ENCODE results near the gene LAMA1.

Gene LAMA1

DNA sequence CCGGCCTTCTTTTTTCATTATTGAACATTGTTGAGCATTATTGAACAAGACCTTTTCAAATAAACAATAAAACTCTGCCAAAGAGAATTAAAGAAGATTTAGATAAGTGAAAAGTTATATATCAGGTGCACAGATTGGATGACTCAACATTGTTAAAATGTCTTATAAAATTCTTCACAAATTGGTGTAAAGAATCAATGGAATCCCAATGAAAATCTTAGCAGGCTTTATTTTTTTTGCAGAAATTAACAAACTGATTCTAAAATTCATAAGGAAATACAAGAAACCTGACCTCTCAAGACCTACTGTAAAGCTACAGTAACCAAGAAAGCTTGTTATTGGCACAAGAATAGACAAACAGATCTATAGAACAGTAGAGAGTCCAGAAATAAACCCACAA, 70.3 kb downstream of the LAMA1 start:
- TF ChIP-seq, protein P1, sequence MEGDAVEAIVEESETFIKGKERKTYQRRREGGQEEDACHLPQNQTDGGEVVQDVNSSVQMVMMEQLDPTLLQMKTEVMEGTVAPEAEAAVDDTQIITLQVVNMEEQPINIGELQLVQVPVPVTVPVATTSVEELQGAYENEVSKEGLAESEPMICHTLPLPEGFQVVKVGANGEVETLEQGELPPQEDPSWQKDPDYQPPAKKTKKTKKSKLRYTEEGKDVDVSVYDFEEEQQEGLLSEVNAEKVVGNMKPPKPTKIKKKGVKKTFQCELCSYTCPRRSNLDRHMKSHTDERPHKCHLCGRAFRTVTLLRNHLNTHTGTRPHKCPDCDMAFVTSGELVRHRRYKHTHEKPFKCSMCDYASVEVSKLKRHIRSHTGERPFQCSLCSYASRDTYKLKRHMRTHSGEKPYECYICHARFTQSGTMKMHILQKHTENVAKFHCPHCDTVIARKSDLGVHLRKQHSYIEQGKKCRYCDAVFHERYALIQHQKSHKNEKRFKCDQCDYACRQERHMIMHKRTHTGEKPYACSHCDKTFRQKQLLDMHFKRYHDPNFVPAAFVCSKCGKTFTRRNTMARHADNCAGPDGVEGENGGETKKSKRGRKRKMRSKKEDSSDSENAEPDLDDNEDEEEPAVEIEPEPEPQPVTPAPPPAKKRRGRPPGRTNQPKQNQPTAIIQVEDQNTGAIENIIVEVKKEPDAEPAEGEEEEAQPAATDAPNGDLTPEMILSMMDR (IDR thresholded peaks at IDR 0.05), result no peak

DNA sequence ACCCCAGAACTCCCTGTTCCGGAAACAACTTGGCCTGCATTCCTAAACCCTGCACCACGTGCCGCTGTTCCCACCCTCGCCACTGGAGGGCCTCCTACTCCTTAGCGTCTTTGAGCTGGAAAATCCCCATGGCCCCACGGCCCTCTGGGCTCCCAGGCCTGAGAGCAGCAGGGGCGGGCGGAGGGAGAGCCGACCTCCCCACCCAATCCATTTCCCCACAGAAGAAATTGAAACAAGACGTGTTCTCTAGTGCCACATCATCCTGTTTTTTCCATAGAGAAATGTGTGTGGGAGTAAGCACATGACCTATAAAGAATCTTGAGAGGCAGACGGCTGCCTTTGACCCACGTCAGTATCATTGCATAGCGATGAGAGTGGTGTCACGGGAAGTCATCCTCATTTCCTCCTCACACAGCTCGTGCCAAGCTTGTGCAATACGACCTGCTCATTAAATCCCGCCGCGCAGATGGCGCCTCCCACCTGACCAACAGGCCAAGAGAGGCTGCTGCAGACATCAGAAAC, 79.2 kb downstream of the LAMA1 start:
- TF ChIP-seq, protein P1 (IDR thresholded peaks at IDR 0.05), result peak; percentile 84

DNA sequence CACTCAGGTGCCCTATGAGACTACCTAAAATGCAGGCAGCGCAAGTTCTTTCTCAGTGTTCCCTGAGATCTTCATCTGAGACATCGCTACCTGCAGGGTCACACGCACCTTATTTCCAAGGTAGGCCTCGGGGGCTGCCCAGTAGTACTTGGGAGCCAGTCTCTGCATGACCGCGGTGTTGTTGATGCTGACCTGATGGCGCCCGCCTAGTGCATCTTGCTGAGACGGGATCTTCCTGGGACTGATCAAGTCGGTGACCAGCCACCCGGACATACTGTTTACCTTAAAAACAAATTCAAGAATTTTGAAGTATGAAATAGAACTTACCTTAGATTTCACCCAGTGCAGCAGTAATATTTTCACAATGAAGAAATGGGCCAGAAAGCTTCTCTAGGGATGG, 80.1 kb downstream of the LAMA1 start:
- TF ChIP-seq, protein P1 (IDR thresholded peaks at IDR 0.05), result no peak

DNA sequence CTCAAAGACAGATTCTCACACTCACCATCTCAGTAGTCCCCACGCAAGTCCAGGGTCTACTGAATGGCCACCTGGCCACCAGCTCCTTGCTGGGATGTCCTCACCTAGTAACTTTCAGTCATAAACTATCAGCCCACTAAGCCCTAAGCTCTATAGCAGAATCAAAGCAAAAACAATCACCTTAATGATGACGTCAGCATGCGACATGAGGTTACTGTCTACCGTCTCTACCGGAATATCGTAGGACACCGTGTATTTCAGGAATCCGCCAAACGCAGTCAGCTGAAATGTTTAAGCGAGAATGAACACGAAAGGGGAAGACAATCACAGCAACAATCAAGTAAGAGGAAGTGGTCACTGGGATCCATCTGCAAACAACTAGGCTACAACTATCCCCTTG, 81.8 kb downstream of the LAMA1 start:
- TF ChIP-seq, protein P1 (IDR thresholded peaks at IDR 0.05), result no peak

DNA sequence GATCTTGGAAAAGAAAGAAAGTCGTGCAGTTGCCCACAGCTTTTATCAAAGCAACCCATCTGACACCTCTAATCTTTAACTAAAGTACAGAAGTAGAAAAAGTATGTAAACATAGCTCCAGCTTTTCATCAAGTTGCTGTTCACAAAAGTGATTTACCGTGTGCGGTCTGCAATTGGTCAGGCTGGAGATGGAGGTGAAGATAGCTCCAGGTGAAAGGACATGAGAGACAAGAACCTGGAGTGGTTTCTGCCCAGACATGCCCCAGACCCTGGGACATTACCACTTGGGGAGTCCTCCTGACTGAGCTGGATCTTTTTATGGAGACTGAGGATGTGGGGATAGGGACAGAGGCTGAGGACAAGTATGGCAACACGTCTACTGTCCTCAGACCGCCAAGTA, 82.7 kb downstream of the LAMA1 start:
- TF ChIP-seq, protein P1 (IDR thresholded peaks at IDR 0.05), result no peak

DNA sequence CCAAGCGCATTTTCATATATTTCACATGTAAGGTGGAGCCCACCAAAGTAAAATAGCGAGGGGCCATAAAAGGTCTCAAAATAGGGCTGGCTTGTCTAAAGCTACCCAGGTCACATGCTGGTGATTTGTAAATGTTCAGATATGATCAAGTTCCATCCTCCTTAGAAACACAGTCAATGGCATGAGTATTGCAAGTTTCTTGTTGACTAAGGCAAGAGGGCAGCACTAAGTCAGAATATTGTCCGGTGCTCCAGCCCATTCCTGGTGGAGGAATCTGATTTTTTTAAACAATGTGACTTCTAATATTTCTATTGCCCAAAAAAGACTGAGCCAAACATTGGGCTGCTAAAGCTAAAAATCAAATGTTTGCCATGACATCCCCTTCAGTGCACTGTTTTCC, 85.1 kb downstream of the LAMA1 start:
- TF ChIP-seq, protein P1 (IDR thresholded peaks at IDR 0.05), result no peak

DNA sequence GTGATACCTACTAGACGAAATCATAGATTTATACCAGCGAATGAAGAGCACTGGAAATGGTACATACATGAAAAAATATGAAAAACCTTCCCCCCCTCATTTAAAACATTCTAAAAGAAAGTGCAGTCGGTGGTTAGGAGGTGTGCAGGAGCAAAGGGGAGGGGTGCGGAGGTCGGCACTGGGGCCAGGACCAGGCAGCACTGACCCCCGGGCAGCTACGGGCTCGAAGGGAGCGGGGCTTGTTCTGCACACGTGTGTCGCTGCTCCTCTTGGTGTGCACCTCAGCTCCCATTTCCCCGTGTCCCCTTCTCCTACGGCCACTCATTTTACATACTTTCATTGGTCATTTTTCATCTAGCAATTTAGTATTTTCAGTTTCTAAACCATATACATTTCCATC, 89.0 kb downstream of the LAMA1 start:
- TF ChIP-seq, protein P1 (IDR thresholded peaks at IDR 0.05), result no peak

DNA sequence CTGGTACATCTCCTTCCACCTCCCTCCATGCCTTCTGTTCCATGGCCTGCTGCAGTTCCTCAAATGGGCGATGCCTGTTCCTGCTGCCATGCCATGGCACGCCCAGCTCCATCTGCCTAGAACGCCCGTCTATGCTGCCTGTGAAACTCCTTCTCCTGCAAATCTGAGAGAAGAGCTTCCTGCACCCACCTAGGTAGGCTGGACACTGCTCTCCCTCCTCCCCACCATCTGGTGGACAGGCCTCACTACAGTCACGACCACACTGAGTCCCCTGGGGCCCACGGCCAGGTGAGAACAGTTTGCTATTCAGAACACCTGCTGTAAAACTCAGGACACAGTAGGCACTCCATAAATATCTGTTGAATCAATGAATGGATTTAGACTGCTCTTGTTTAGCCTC, 92.4 kb downstream of the LAMA1 start:
- TF ChIP-seq, protein P1 (IDR thresholded peaks at IDR 0.05), result no peak
